GM21825 (cell line): Measurements from ENCODE around the gene RFTN1.
"Not testable (repeated sequence)": the region's sequence is repeated elsewhere in the genome, so short reads cannot be mapped to it uniquely, and the experiment has no call there.

ENCODE experiments used
- ATAC-seq: cut with Tn5 transposase; IDR thresholded peaks from one replicate; pipeline ENCODE4 v1.9.1; 2021; ENCODE audit warnings: mild to moderate bottlenecking, moderate library complexity; ENCODE audit not compliant: unreplicated experiment

Gene RFTN1

GRCh38 chr3:16316847-16317560 is 196.5 kb downstream of the RFTN1 start:
- no peak for ATAC-seq

GRCh38 chr3:16316396-16316795 is 197.1 kb downstream of the RFTN1 start:
- ATAC-seq: no peak

- no peak for ATAC-seq
Observed at GRCh38 chr3:16315623-16316022, 197.9 kb downstream of the RFTN1 start.

- ATAC-seq: no peak
Observed at GRCh38 chr3:16313886-16314645, 199.4 kb downstream of the RFTN1 start.

GRCh38 chr3:16311960-16312451 is 201.5 kb downstream of the RFTN1 start:
- ATAC-seq: peak; percentile 78

- not testable (repeated sequence) for ATAC-seq
Observed at GRCh38 chr3:16310486-16310885, 203.0 kb downstream of the RFTN1 start.

GRCh38 chr3:16309558-16309957 is 203.9 kb downstream of the RFTN1 start:
- ATAC-seq: peak; percentile 77

GRCh38 chr3:16308727-16309126 is 204.8 kb downstream of the RFTN1 start:
- no peak for ATAC-seq

- no peak for ATAC-seq
Observed at GRCh38 chr3:16307832-16308531, 205.5 kb downstream of the RFTN1 start.

- ATAC-seq: no peak
Observed at GRCh38 chr3:16305111-16305541, 208.4 kb downstream of the RFTN1 start.

GRCh38 chr3:16304061-16305010 is 209.2 kb downstream of the RFTN1 start:
- no peak for ATAC-seq

GRCh38 chr3:16303037-16303575 is 210.4 kb downstream of the RFTN1 start:
- no peak for ATAC-seq

GRCh38 chr3:16302082-16302631 is 211.3 kb downstream of the RFTN1 start:
- no peak for ATAC-seq

- no peak for ATAC-seq
Observed at GRCh38 chr3:16301507-16301906, 212.0 kb downstream of the RFTN1 start.

- peak; percentile 75 for ATAC-seq
Observed at GRCh38 chr3:16300881-16301359, 212.6 kb downstream of the RFTN1 start.

GRCh38 chr3:16300307-16300706 is 213.2 kb downstream of the RFTN1 start:
- ATAC-seq: no peak

- no peak for ATAC-seq
Observed at GRCh38 chr3:16299746-16300145, 213.8 kb downstream of the RFTN1 start.

- ATAC-seq: no peak
Observed at GRCh38 chr3:16298891-16299290, 214.6 kb downstream of the RFTN1 start.

- no peak for ATAC-seq
Observed at GRCh38 chr3:16297997-16298885, 215.3 kb downstream of the RFTN1 start.
